GOT3 (cell line): ENCODE results near the gene SEMA6B.
"Not testable (repeated sequence)": the region's sequence is repeated elsewhere in the genome, so short reads cannot be mapped to it uniquely, and the experiment has no call there.

Experiments
- DNase-seq: peaks from one replicate; lab custom pipeline; 2025; ENCODE audit warnings: mixed read lengths; lab: John Stamatoyannopoulos, UW

Gene SEMA6B

DNA sequence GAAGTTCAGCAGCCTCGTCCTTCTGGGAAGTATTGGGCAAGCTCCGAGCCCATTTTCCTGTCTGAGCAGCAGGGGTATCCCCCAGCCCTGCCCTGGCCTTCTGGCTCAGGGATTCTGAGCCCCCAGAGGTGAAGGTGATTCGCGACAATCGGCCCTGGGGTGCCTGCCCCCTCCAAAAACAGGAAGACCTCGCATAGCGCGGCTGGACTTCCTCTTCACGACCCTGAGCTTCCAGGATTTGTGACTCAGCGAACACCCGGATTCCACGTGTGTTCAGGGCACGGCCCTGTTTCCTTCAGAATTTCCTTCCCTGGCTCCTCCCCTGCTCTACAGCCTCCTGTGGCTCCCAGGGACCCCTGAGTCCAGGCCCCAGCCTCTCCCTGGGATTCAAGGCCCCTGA, at the start of gene SEMA6B:
SEMA6B (minus strand) TSS at position 116 of the 400 bp plus-strand sequence. CDS start 1,227 bp downstream, outside the sequence.
- no peak for DNase-seq

DNA sequence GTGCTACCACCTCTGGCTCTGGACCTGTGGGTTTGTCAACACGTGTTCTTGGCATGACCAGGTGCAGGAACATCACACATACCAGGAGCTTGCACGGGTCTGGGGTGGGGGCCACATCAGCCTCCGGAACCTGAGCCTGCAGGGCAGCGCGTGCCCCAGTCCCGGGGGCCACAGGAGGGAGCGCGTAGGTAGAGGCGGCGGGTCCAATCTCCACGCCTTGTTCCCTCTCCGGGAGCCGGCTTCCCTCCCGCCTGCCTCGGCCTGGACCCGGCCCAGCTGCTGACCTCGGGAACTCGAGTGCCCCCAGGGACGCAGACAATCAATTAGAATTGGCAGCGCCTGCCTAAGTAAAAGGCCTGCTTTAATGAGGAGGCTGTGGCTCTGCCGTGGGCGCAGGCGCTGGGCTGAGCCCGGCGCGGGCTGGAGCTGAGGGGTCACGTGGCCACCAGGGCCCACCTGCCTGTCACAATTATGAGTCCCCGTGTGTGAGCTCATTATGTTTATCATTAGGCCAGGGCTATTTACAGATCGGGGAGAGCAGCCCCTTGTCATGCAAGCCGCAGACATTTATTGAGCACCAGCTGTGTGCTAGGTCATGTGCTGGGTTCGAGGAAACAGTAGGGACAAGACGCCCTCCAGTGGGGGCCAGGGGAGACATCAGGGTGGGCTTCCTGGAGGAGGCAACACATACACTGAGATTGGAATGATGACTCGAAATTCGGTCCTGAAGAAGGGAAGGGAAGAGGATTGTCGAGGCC, 47.6 kb upstream of the SEMA6B start:
- no peak for DNase-seq

DNA sequence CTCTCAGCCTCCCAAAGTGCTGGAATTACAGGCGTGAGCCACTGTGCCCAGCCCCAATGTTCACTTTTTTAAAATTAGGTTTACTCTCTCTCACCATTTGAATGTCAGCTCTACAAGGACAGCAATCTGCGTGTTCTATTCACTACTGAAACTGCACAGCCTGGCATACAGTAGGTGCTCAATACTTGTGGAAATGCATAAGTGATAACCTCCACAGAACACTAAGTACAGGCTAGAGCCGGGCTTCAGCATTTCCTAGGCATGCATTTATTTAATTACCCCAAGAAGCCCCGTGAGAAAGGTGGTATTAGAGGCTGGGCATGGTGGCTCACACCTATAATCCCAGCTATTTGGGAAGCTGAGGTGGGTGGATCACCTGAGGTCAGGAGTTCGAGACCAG, 46.7 kb upstream of the SEMA6B start:
- no peak for DNase-seq

- no peak for DNase-seq
Observed at GRCh38 chr19:4604912-4605311, 45.4 kb upstream of the SEMA6B start.

DNA sequence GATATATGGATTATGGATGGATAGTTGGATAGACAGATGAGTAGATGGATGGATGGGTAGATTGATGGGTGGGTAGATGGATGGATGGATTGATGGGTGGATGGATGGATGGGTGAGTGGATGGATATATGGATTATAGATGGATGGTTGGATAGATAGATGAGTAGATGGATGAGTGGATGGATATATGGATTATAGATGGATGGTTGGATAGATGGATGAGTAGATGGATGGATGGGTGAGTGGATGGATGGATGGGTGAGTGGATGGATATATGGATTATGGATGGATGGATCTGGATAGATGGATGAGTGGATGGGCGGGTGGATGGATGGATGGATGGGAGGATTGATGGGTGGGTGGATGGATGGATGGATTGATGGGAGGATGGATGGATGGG, 43.4 kb upstream of the SEMA6B start:
- no peak for DNase-seq

DNA sequence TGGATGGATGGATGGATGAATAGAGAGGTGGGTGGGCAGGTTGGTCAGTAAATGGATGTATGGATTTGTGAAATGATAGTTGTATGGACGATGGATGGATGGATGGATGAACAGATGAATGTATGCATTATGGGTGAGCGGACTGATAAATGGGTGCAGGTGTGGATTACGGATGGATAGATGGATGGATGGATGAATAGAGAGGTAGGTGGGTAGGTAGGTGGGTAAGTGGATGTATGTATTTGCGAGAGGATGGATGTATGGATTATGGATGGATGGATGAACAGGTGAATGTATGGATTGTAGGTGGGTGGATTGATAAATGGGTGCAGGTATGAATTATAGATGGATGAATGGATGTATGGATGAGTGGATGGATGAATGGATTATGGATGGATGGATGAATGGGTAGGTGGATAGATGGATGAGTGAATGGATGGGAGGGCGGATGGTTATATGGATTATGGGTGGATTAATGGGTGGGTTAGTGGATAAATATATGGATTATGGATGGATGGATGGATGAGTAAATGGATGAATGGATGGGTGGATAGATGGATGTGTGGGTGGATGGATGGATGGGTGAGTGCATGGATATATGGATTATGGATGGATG, 42.8 kb upstream of the SEMA6B start:
- no peak for DNase-seq

GRCh38 chr19:4600893-4601292, 41.4 kb upstream of the SEMA6B start:
- no peak for DNase-seq

DNA sequence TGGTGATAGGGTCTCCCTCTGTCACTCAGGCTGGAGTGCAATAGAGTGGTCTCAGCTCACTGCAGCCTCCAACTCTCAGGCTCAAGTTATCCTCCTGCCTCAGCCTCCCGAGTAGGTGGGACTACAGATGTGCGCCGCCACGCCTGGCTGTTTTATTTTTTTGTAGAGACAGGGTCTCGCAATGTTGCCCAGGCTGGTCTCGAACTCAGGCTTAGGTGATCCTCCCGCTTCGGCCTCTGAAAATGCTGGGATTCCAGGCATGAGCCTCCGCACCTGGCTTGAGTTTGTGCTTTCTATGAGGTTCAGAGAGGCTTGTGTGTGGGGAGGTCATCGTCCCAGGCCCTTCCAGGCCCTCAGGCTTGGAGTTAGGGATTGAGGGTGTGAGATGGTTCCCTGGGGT, 40.6 kb upstream of the SEMA6B start:
- DNase-seq = no peak

- DNase-seq = no peak
Observed at GRCh38 chr19:4598712-4599111, 39.2 kb upstream of the SEMA6B start.

- no peak for DNase-seq
Observed at GRCh38 chr19:4597975-4598671, 38.6 kb upstream of the SEMA6B start.

DNA sequence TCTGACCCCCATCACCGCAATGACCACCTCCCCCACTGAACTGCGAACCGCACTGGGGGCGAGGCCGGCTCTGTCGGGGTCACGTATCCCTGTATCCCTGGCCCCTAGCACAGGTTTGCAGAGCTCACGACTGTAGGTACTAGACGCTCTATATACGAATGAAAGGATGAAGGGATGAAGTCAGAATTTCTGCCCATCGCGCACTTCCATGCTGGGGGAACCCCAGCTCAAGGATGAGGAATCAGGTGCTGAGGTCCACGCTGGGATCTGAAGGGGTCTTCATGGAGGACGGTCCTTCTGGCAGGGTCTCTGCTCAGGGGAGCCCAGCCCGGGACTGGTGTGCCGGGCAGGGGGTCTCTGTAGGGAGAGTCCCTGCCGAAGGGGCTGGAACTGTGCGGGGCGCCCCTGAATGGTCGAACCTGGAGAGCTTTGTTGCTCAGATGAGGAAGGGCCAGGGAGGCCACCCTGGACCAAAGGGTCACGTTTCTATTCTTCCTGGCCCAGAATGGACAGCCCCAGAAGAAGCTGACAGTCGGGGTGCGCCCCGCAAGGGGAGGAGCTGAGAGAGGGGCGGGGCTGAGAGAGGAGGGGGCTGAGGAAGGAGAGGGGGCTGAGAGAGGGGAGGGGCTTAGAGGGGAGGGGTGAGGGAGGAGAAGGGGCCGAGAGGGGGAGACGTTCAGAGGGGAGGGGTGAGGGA, 37.9 kb upstream of the SEMA6B start:
- no peak for DNase-seq

DNA sequence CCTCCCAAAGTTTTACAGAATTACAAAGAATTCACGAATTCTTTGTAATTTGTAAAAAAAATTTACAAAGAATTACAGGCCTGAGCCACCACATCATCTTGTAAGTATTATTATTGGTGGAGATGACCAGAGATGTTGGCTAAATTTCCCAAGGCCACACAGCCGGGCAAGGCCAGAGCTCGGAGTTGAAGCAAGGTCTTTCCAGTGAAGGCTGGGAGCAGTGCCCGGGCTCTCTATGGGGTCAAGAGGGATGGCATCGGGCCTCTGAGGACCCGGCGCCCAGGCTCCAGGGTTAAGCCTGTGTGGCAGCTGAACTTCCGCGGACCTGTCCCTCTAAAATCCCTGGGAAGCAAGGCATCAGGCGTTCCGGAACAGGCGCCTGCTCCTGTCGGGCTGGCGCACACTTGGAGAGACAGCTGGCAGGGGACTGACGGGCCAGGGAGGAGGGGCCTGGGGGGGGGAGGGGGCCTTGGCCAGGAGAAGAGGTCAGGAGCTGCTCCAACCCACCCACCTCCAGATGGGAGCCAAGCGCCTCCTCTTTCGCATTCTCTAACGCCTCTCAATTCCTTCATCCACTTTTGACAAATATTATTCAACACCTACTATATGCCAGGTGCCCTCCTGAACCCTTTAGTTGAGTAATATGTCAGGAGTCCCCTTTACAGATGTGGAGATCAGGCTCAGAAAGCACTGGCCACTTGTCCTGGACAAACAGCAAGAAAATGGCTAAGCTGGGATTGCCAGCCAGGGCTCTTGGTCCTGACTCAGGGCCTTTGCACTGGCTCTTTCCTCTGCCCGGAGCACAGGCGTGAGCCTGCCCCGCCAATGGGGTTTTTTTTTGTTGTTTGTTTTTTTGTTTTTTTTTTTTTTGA, 36.8 kb upstream of the SEMA6B start:
- DNase-seq = no peak

DNA sequence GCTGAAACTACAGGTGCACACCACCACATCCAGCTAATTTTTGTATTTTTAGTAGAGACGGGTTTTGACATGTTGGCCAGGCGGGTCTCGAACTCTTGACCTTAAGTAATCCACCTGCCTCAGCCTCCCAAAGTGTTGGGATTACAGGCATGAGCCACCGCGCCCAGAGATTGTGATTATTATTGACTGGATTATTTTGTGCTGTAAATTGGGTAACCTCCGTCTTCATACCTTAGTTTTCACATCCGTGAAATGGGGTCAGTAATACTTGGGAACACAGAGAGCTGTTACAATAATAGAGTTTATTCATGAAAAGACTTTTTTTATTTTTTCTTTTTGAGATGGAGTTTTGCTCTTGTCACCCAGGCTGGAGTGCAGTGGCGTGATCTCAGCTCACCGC, 35.7 kb upstream of the SEMA6B start:
- not testable (repeated sequence) for DNase-seq

GRCh38 chr19:4594201-4594600, 34.7 kb upstream of the SEMA6B start:
- no peak for DNase-seq

GRCh38 chr19:4593409-4593851, 33.9 kb upstream of the SEMA6B start:
- no peak for DNase-seq

DNA sequence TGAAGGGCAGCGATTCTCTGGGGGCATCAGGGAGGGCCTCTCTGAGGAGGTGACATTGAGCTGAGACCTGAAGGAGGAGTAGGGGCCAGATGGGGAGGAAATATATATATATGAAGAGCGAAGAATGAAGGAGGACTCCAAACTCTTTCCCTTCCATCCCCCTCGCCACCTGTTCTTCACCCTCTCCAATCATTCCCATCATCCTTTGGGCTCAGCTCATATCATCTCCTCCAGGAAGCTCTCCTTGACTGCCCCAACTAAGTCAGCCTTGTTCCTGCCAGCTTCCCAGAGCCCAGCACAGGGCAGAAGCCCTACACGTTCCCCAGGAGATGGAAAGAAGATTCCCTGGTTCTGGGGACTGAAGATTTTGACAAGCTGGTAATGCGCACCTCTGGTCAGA, 33.0 kb upstream of the SEMA6B start:
- no peak for DNase-seq

GRCh38 chr19:4591320-4591719, 31.8 kb upstream of the SEMA6B start:
- DNase-seq = no peak

GRCh38 chr19:4590559-4590958, 31.1 kb upstream of the SEMA6B start:
- no peak for DNase-seq

- DNase-seq = no peak
Observed at GRCh38 chr19:4589579-4590410, 30.3 kb upstream of the SEMA6B start.

GRCh38 chr19:4588291-4588761, 28.8 kb upstream of the SEMA6B start:
- no peak for DNase-seq
